Fibroblast of skin of right biceps (primary cell): ENCODE results near the gene NEURL4.
"Not testable (repeated sequence)": the region's sequence is repeated elsewhere in the genome, so short reads cannot be mapped to it uniquely, and the experiment has no call there.

Experiments
- DNase-seq: peaks from one replicate; pipeline ENCODE4 v3.0.0-alpha.2; 2013

The NEURL4 gene

GRCh38 chr17:7328840-7329373, at the start of gene NEURL4:
Gene NEURL4, minus strand, starts transcription at chr17:7329335. Its CDS starts 23 bp downstream, at chr17:7329312.
- DNase-seq = no peak

- no peak for DNase-seq
Measured at GRCh38 chr17:7374353-7374752, 45.2 kb upstream of the NEURL4 start.

- DNase-seq = no peak
Measured at GRCh38 chr17:7370853-7371252, 41.7 kb upstream of the NEURL4 start.

DNA sequence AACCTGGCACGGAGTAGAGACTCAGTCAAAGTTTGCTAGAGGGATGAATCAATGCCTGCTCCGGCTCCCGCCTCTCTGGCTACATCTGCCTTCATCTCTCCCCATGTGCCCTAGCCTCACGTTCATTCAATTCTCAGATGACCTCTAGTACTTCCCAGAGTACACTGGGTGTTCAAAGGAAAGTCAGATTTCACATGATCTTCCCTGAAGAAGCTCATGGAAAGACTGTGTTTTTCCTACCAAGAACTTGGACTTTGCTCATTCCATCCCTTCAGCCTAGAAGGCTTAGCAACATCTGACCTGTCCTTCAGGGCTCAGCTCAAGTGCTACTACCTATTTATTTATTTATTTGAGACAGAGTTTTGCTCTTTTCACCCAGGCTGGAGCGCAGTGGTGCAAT, 40.7 kb upstream of the NEURL4 start:
- DNase-seq = no peak

DNA sequence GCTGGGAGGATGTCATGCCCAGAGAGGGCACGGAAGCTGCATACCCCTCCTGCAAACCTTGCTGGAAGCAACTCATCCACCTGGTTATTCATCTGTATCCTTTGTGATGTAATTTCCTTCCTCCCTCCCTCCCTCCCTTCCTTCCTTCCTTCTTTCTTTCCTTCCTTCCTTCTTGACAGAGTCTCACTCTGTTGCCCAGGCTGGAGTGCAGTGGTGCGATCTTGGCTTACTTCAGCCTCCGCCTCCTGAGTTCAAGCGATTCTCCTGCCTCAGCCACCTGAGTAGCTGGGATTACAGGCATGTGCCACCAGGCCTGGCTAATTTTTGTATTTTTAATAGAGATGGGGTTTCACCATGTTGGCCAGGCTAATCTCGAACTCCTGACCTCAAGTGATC, 39.5 kb upstream of the NEURL4 start:
- not testable (repeated sequence) for DNase-seq

- DNase-seq = no peak
Measured at GRCh38 chr17:7367918-7368598, 38.9 kb upstream of the NEURL4 start.

DNA sequence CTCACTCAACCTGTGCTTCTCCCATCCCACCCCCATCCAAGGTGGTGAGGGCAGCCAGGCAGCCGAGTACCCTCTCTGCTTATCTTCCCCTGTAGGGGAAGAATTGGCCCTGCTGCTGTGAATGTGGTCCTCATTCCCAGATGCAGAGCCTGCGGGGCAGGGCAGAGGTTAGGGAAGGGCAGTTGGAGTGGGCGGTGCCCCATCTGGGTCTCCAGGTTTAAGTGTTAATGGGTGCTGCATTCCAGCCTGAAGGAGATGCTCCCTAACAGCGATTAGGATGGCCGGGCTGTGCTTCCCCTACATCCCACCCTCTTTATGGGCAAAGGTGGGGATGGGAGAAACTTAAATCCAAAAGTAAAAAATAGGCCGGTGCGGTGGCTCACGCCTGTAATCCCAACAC, 37.9 kb upstream of the NEURL4 start:
- DNase-seq = no peak

DNA sequence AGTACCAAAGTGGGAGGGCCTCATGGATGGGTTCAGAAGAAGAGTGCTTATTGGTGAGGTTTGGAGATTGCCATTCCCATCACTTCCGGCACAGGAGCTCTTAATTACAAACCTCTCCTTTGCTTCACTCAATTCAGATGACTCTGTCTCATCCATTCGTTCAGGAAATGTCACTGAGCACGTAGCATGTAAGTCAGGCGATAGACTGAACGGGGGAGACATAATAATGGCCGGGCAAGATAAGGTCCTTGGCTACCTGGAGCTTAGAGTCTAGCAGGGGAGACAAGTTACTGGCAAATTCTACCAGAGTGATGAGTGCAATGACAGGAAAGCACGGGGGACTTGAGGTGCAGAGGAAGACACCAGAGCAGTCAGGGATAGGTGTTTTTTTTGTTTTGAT, 36.8 kb upstream of the NEURL4 start:
- not testable (repeated sequence) for DNase-seq

DNA sequence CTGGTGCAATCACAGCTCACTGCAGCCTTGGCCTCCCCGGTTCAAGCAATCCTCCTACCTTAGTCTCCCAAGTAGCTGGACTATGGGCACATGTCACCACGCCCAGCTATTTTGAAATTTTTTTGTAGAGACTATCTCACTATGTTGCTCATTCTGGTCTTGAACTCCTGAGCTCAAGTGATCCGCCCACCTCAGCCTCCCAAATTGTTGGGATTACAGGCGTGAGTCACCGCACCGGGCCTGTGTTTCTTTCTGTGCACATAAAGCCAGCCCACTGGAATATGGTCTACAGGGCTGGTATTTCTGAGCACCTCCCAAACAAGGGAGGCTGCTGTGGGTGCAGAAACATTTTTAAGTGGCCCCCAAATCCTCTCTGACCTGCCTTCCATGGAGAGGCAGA, 34.2 kb upstream of the NEURL4 start:
- DNase-seq = peak; percentile 24

GRCh38 chr17:7361906-7362305, 32.8 kb upstream of the NEURL4 start:
- DNase-seq = no peak

- no peak for DNase-seq
Measured at GRCh38 chr17:7357381-7357780, 28.2 kb upstream of the NEURL4 start.

- DNase-seq = no peak
Measured at GRCh38 chr17:7356756-7357155, 27.6 kb upstream of the NEURL4 start.

DNA sequence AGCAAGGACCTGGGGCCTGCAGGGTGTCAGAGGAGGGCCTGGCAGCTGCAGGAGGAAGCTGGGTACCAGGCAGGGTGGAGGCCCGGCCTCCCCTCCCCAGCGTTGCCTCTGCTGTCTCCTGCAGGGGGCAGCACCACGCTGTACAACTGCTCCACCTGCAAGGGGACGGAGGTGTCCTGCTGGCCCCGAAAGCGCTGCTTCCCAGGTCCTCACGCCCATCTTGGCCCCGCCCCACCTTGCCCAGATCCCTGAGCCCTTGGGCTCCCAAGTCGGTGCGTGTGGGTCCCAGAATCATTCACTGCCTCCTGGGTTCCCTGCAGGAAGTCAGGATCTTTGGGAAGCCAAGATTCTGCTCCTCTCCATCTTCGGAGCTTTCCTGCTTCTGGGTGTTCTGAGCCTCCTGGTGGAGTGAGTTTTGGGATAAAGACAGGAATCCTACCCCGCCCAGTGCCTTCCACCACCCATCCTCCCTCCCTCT, 27.0 kb upstream of the NEURL4 start:
- DNase-seq = peak; percentile 66

DNA sequence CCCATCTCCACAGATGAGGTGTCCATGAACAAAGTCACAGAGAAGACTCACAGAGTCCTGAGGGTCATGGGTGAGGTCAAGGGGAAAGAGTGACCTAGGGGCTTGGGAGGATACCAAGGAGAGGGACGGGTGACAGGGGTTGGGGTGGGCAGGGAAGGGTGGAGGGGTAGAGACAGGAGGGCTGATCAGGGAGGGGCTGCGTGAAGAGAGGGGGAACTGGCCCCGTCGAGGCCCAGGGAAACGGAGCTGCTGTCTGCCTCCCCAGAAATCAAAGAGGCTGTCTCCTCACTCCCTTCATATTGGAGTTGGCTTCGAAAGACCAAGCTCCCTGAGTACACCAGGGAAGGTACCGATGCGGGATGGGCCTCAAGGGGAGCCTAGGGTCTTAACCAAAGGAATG, 26.4 kb upstream of the NEURL4 start:
- no peak for DNase-seq

- peak; percentile 30 for DNase-seq
Measured at GRCh38 chr17:7355053-7355452, 25.9 kb upstream of the NEURL4 start, which contains the start of gene TMEM95. Gene TMEM95, plus strand, starts transcription at chr17:7355156. Its CDS starts 49 bp downstream, at chr17:7355205.

DNA sequence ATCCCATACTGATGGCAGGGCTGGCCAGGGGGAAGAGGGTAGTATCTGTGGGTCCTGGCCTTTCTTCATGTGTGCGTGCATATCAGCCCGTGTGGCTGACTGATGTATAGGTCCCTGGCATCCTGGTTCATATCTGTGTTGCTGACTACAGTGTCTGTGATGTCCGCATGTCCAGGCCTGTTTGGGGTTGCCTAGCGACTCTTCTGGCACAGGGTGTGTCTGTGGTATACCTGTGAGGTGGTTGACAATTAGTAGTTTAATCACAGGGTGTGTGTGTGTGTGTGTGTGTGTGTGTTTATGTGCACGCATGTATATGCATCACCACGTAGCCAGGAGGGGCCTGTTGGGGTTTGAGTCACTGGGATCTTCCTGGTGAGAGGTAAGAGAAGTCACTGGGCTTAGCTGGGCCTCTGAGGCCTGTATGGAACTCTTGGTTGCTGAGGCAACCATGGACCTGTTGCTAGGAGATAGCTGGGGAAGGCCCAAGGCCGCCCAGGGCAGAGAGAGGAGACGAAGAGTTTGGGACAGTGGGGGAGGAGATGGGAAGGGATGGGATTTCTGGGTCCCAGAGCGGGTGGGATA, 25.2 kb upstream of the NEURL4 start:
- DNase-seq = peak; percentile 69

DNA sequence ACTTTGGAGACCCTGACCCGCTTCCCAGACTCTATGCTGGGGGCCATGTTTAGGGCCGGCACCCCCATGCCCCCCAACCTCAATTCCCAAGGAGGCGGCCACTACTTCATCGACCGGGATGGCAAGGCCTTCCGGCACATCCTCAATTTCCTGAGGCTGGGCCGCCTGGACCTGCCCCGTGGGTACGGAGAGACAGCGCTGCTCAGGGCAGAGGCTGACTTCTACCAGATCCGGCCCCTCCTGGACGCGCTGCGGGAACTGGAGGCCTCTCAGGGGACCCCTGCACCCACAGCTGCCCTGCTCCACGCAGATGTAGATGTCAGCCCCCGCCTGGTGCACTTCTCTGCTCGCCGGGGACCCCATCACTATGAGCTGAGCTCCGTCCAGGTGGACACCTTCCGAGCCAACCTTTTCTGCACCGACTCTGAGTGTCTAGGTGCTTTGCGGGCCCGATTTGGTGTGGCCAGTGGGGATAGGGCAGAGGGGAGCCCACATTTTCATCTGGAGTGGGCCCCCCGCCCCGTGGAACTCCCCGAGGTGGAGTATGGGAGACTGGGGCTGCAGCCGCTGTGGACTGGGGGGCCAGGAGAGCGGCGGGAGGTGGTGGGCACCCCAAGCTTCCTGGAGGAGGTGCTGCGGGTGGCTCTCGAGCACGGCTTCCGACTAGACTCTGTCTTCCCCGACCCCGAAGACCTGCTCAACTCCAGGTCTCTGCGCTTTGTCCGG, 23.9 kb upstream of the NEURL4 start:
- no peak for DNase-seq

DNA sequence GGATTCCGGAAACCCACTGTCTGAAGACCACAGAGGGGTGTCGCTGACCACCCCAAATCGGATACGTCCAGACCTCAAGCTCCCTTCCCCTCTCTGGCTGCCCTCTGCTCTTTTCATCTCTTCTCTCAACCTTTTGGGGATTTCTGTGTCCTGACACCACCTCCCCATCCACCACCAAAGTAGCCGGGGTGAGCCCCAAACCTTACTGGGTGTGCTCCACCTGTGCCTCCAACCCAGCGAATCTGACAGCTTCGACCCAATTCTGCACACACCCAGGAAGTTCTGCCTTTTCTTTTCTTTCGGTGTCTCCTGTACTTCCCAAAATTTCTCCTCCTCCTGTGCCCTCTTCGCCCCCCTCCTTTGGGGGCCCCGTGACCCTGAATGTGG, 23.4 kb upstream of the NEURL4 start:
- DNase-seq = no peak

GRCh38 chr17:7351665-7352502, 22.7 kb upstream of the NEURL4 start, which contains the start of gene KCTD11:
Gene KCTD11, plus strand, starts transcription at chr17:7352162.
- peak; percentile 96 for DNase-seq

DNA sequence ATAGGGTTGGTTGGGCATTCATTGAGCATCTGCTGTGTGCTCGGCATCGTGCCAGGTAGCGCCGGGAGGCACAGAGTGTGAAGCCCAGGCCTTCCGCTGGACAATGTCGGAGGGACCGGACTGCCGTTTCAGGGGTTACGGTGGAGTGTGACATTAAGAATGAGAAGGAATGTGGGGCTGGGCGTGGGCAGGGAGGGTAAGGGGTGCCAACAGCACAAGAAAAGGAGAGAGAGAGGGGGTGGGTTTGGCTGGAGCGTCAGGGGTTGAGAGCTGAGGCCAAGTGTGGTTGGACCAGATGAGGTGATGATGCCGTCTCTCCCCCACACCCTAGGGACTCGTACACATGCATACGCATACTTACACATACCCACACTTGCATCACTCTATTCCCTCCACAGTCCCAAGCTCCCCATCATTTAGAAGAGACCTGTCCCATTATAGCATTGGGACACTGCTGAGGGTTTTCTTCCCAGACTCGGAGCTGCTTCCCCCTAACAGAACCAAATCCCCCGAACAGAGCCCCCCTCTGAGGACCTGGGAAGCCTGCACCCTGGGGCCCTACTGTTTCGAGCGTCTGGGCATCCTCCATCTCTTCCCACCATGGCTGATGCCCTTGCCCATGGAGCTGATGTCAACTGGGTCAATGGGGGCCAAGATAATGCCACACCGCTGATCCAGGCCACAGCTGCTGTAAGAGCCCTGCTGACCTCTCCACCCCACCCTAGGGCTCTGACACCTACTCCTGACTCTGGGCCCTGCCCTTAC, 19.5 kb upstream of the NEURL4 start:
- DNase-seq = peak; percentile 62

- DNase-seq = no peak
Measured at GRCh38 chr17:7347630-7348477, 18.7 kb upstream of the NEURL4 start.
